HL-60 (cell line): ENCODE results near the gene XYLT1.

Experiments used
- DNase-seq, 2 experiments: peaks; one replicate each; pipeline ENCODE4 v3.0.0-alpha.2; 2010 to 2020; ENCODE audit warnings: low read depth in 1 of 2, low spot score in 1 of 2
- H3K27ac ChIP-seq: fragments of 250-450 bp; sonication (Bioruptor Pico); replicated peaks from 2 replicates; pipeline ENCODE4 v1.5.1; 2020; ENCODE audit warnings: mild to moderate bottlenecking, moderate library complexity
- H3K27me3 ChIP-seq: fragments of 250-450 bp; sonication (Bioruptor Pico); 2 replicates; pipeline ENCODE4 v1.5.1; 2021; ENCODE audit warnings: mild to moderate bottlenecking, moderate library complexity; ENCODE audit not compliant: insufficient read depth, poor library complexity, severe bottlenecking
- H3K4me3 ChIP-seq: replicated peaks from 2 replicates; pipeline ENCODE4 v1.5.1; 2011; ENCODE audit warnings: mild to moderate bottlenecking, control low read depth, low read length; ENCODE audit not compliant: insufficient read depth
- CTCF ChIP-seq: IDR thresholded peaks from one replicate; pipeline ENCODE4 v1.5.1; 2011; ENCODE audit warnings: low read length, control low read depth, inconsistent platforms; ENCODE audit not compliant: insufficient read depth
- GABPA ChIP-seq: IDR thresholded peaks from 2 replicates; pipeline ENCODE4 v1.6.1; 2012; ENCODE audit warnings: low read depth
- POLR2AphosphoS5 ChIP-seq: IDR thresholded peaks from 2 replicates; pipeline ENCODE4 v1.6.1; 2012; ENCODE audit warnings: low read depth
- REST ChIP-seq: IDR thresholded peaks from 2 replicates; pipeline ENCODE4 v1.6.1; 2012; ENCODE audit warnings: low read depth; ENCODE audit not compliant: insufficient replicate concordance
- SPI1 ChIP-seq: IDR thresholded peaks from 2 replicates; pipeline ENCODE4 v1.6.1; 2012; ENCODE audit warnings: low read depth, mild to moderate bottlenecking, borderline replicate concordance

Gene XYLT1

DNA sequence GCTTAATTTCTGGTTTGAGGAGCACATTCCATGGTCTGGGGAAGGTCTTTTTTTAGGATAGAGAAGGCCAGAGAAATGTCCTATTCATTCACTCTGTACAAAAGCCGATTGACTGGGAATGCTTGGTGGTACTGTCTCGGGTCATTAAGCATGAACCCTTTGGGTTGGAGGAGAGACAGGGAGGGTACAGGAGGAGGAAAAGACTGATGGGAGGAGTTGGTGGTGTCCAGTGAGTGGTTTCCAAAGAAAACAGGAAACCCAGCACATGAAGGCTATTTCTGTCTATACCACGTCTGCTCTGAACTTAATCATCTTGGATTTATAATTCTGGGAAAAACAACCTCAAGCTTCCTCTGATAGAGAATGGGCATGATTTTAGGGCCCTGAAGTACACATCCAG, 111.9 kb downstream of the XYLT1 start:
- TF ChIP-seq CTCF = no peak
- H3K4me3 ChIP-seq = no peak overlapping the region
- no peak for DNase-seq

GRCh38 chr16:17358355-17358754, 112.4 kb downstream of the XYLT1 start:
- no peak overlapping the region for H3K4me3 ChIP-seq
- no peak for DNase-seq
- H3K27me3 ChIP-seq = no peaks in the 10 kb centered on the region
- H3K27ac ChIP-seq = peak overlapping the region; percentile 81
- TF ChIP-seq POLR2AphosphoS5 = no peak
- peak; percentile 74 for TF ChIP-seq SPI1

More for the DNA sequence above, 111.9 kb downstream of the XYLT1 start:
- Histone ChIP-seq H3K27me3 (no peaks in the 10 kb centered on the region), H3K27ac (peak overlapping the region; percentile 81)

DNA sequence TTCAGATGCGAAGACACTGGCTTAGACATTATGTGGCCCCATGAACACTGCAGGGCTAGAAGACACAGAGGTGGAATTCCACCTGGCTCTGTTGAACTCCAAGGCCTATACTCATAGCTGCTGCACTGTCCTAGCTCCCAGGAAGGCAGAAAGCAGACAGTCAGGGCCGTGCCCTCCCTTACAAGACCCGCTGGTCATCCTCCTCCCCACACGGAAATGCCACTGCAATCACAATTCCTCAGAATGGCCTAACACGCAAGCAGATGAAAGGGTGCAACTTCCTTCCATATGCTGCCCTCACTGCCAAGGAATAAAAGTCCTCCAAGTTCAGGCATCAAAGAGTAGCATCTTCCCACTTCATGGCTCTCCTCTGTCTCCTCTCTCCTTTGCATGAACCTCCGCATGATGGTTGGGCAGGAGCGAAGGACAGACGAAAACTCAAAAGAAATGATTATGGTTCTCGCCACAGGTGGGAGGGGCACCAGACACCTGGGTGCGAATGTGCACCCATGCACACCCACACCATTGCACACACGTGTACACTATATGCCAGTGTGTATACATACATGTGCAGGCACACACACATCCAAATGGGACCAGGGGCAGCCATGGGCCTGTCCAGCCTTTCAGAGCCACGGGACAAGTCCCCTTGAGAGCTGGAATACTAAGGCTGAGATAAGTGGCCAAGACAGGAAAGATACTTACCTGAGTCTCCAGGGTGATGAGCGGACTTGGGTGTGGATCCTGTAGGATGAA, 113.3 kb downstream of the XYLT1 start:
- TF ChIP-seq GABPA = no peak
- TF ChIP-seq CTCF = no peak
- TF ChIP-seq SPI1 = no peak
- TF ChIP-seq POLR2AphosphoS5 = no peak
- no peak for TF ChIP-seq REST
- Histone ChIP-seq H3K27ac (0 out of 2 replicates have a peak overlapping the region, but pooled peaks have one; percentile 5), H3K27me3 (no peaks in the 10 kb centered on the region), H3K4me3 (no peak overlapping the region)
- no peak for DNase-seq

- H3K27ac ChIP-seq = no peak overlapping the region; the same call in 1 of the 2 replicates
- no peaks in the 10 kb centered on the region for H3K27me3 ChIP-seq
- H3K4me3 ChIP-seq = no peak overlapping the region
- TF ChIP-seq REST (no peak), POLR2AphosphoS5 (no peak), GABPA (no peak), SPI1 (no peak)
- DNase-seq = no peak
These were observed 114.4 kb downstream of the XYLT1 start for GRCh38 chr16:17356243-17356933.
